Measurements from ENCODE around the gene SFMBT1.

Gene SFMBT1

GRCh38 chr3:53009826-53010539 is 35.9 kb downstream of the SFMBT1 start:
- no peak overlapping the region for H3K4me3 ChIP-seq (ENCODE audit: low read depth, low read length)
- no peak for TF ChIP-seq CTCF (conservative IDR thresholded peaks at IDR 0.05; ENCODE audit: low read depth, low read length)
- no peak for DNase-seq (ENCODE audit: low read depth)

GRCh38 chr3:53008932-53009331 is 36.9 kb downstream of the SFMBT1 start:
- no peak for DNase-seq (ENCODE audit: low read depth)
- no peak for TF ChIP-seq CTCF (conservative IDR thresholded peaks at IDR 0.05; ENCODE audit: low read depth, low read length)
- H3K4me3 ChIP-seq (ENCODE audit: low read depth, low read length): no peak overlapping the region

GRCh38 chr3:53005854-53006513 is 39.9 kb downstream of the SFMBT1 start:
- DNase-seq (ENCODE audit: low read depth): no peak
- no peak for TF ChIP-seq CTCF (conservative IDR thresholded peaks at IDR 0.05; ENCODE audit: low read depth, low read length)
- H3K4me3 ChIP-seq (ENCODE audit: low read depth, low read length): no peak overlapping the region

GRCh38 chr3:53005338-53005737 is 40.5 kb downstream of the SFMBT1 start:
- DNase-seq (ENCODE audit: low read depth): no peak
- no peak overlapping the region for H3K4me3 ChIP-seq (ENCODE audit: low read depth, low read length)
- no peak for TF ChIP-seq CTCF (conservative IDR thresholded peaks at IDR 0.05; ENCODE audit: low read depth, low read length)

- no peak overlapping the region for H3K4me3 ChIP-seq (ENCODE audit: low read depth, low read length)
- no peak for DNase-seq (ENCODE audit: low read depth)
- no peak for TF ChIP-seq CTCF (conservative IDR thresholded peaks at IDR 0.05; ENCODE audit: low read depth, low read length)
These were observed 42.6 kb downstream of the SFMBT1 start for GRCh38 chr3:53003320-53003719.

- no peak overlapping the region for H3K4me3 ChIP-seq (ENCODE audit: low read depth, low read length)
- TF ChIP-seq CTCF (conservative IDR thresholded peaks at IDR 0.05; ENCODE audit: low read depth, low read length): no peak
- DNase-seq (ENCODE audit: low read depth): no peak
These were observed 46.9 kb downstream of the SFMBT1 start for GRCh38 chr3:52998771-52999513.
